ENCODE measurements around the gene EXTL1.

Gene EXTL1

GRCh38 chr1:26023009-26023408 is 1.4 kb downstream of the EXTL1 start:
- no peak overlapping the region for H3K4me3 ChIP-seq (ENCODE audit: low read depth, low read length)
- DNase-seq (ENCODE audit: low read depth): no peak

GRCh38 chr1:26023826-26024225 is 2.3 kb downstream of the EXTL1 start:
- no peak overlapping the region for H3K4me3 ChIP-seq (ENCODE audit: low read depth, low read length)
- DNase-seq (ENCODE audit: low read depth): no peak
- TF ChIP-seq CTCF (IDR thresholded peaks at IDR 0.05; ENCODE audit: low read depth, low read length, missing control alignments): no peak

More at GRCh38 chr1:26023009-26023408, 1.4 kb downstream of the EXTL1 start:
- TF ChIP-seq CTCF (IDR thresholded peaks at IDR 0.05; ENCODE audit: low read depth, low read length, missing control alignments): no peak

- DNase-seq (ENCODE audit: low read depth): no peak
- no peak for TF ChIP-seq CTCF (IDR thresholded peaks at IDR 0.05; ENCODE audit: low read depth, low read length, missing control alignments)
- no peak overlapping the region for H3K4me3 ChIP-seq (ENCODE audit: low read depth, low read length)
Measured at GRCh38 chr1:26025060-26025459, 3.5 kb downstream of the EXTL1 start.

GRCh38 chr1:26025517-26025916 is 3.9 kb downstream of the EXTL1 start:
- no peak for TF ChIP-seq CTCF (IDR thresholded peaks at IDR 0.05; ENCODE audit: low read depth, low read length, missing control alignments)
- no peak for DNase-seq (ENCODE audit: low read depth)
- no peak overlapping the region for H3K4me3 ChIP-seq (ENCODE audit: low read depth, low read length)

GRCh38 chr1:26027716-26028489 is 6.3 kb downstream of the EXTL1 start:
- no peak for DNase-seq (ENCODE audit: low read depth)
- no peak overlapping the region for H3K4me3 ChIP-seq (ENCODE audit: low read depth, low read length)
- TF ChIP-seq CTCF (IDR thresholded peaks at IDR 0.05; ENCODE audit: low read depth, low read length, missing control alignments): no peak

GRCh38 chr1:26028490-26028980 is 7.0 kb downstream of the EXTL1 start:
- no peak overlapping the region for H3K4me3 ChIP-seq (ENCODE audit: low read depth, low read length)
- no peak for TF ChIP-seq CTCF (IDR thresholded peaks at IDR 0.05; ENCODE audit: low read depth, low read length, missing control alignments)
- DNase-seq (ENCODE audit: low read depth): no peak
